Measurements from ENCODE around the gene GNAZ. TPM values are rescaled to one million over a fixed set of nuclear protein-coding genes. Genes with fewer than 3 reads are reported as not detected.

The GNAZ gene
- total and polyA plus RNA-seq, 9 donors = 7.2 to 40.8 (median 15.3) TPM

- no peak for DNase-seq
- Histone ChIP-seq H3K36me3 (no peaks in the 10 kb centered on the region), H3K4me1 (ENCODE audit: insufficient read depth) (peaks cover 9% of the 10 kb centered on the region), H3K4me3 (no peak overlapping the region), H3K27me3 (no peaks in the 10 kb centered on the region), H3K9me3 (no peaks in the 10 kb centered on the region), H3K27ac (no peak overlapping the region)
- TF ChIP-seq POLR2A (IDR thresholded peaks at IDR 0.05) (no peak), CTCF (IDR thresholded peaks at IDR 0.05) (no peak), EP300 (IDR thresholded peaks at IDR 0.05) (no peak)
- intact Hi-C loops (cut with DNase I) = no loop called here
- WGBS, 3 donors = 76 to 87% (median 80%) methylated on average over 13 of the region's 13 CpGs
Observed at GRCh38 chr22:23161574-23161973, 91.3 kb downstream of the GNAZ start.

- no peak for TF ChIP-seq POLR2A (IDR thresholded peaks at IDR 0.05)
- TF ChIP-seq CTCF (IDR thresholded peaks at IDR 0.05) = no peak
- no peak for TF ChIP-seq EP300 (IDR thresholded peaks at IDR 0.05)
- intact Hi-C loops (cut with DNase I) = no loop called here
- Histone ChIP-seq H3K27me3 (no peaks in the 10 kb centered on the region), H3K27ac (peak overlapping the region in 1 of 2 donors; percentile 61), H3K9me3 (no peaks in the 10 kb centered on the region), H3K4me3 (no peak overlapping the region), H3K36me3 (no peaks in the 10 kb centered on the region), H3K4me1 (ENCODE audit: insufficient read depth) (peaks cover 9% of the 10 kb centered on the region)
- 15 to 39% (median 30%) methylated on average over 8 of the region's 8 CpGs for whole genome bisulfite sequencing, 3 donors
- DNase-seq = peak; percentile 70 to 89 (median 78)
Observed at GRCh38 chr22:23163665-23164064, 93.3 kb downstream of the GNAZ start.

DNA sequence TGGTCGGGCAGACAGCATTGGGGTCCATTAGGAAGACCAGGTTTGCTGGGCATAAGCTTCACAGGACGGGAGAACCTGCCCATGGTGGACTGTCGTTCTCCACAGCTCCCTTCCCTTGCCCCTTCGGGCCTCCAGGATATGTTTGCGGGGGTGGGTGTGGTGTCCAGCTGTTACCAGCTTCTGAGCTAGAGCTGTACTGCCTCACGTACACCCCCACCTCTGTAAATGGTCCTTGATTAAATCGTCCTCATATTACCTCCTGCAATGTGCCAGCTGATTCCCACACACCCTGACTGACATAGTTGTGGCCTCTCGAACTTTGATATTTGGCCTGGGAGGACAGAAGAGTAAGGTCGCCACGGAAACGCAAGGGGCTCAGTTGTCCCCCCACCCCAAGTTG lies 93.8 kb downstream of the GNAZ start:
- Histone ChIP-seq H3K4me3 (no peak overlapping the region), H3K4me1 (ENCODE audit: insufficient read depth) (peaks cover 9% of the 10 kb centered on the region), H3K36me3 (no peaks in the 10 kb centered on the region), H3K9me3 (no peaks in the 10 kb centered on the region), H3K27me3 (no peaks in the 10 kb centered on the region), H3K27ac (peak overlapping the region in 1 of 2 donors; percentile 61)
- 20 to 41% (median 34%) methylated on average over 11 of the region's 11 CpGs for WGBS, 3 donors
- intact Hi-C loops (cut with DNase I) = no loop called here
- DNase-seq = peak in 1 of 5 donors; percentile 58
- TF ChIP-seq CTCF (IDR thresholded peaks at IDR 0.05) (no peak), EP300 (IDR thresholded peaks at IDR 0.05) (no peak), POLR2A (IDR thresholded peaks at IDR 0.05) (no peak)

DNA sequence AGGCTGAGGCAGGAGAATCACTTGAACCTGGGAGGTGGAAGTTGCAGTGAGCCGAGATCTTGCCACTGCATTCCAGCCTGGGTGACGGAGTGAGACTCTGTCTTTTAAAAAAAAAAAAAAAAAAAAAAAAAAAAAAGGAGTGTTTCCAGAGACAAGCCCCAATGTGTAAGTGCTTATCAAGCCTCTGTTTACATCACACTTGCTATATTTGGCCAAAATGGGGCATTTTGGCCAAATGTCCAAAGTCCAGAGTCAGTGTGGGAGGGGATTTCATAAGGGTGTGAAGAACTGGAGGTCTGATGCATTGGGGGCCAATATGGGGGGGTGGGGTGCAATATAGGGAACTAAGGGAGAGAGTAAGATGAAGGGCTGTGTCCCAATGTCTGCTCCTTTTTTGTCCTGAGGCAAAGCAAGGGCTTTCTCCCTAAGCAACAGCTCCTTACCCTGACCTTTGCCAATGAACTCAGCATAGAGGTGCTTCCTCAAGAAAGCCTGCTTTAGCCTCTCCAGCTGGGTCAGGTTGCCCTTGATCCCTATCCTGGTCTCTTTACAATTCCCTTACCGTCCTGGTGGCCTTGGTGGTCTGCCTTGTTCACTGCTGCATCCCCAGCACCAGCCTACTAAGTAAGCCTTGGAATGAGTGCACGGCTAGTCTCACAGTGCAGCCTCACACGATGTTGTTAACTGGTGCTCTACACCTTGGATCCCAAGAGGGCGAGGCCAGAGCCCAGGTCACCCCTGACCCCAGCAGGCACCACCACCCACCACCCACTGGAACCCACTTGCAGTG lies 95.9 kb downstream of the GNAZ start:
- no peak for TF ChIP-seq EP300 (IDR thresholded peaks at IDR 0.05)
- no peak for TF ChIP-seq CTCF (IDR thresholded peaks at IDR 0.05)
- TF ChIP-seq POLR2A (IDR thresholded peaks at IDR 0.05) = no peak

More for the DNA sequence above, 95.9 kb downstream of the GNAZ start:
- no peaks in the 10 kb centered on the region for H3K36me3 ChIP-seq
- no peak overlapping the region for H3K27ac ChIP-seq
- H3K4me3 ChIP-seq = no peak overlapping the region
- intact Hi-C loops (cut with DNase I) = no loop called here
- H3K4me1 ChIP-seq (ENCODE audit: insufficient read depth) = peaks cover 9% of the 10 kb centered on the region
- no peaks in the 10 kb centered on the region for H3K9me3 ChIP-seq
- no peaks in the 10 kb centered on the region for H3K27me3 ChIP-seq
- DNase-seq = no peak
- WGBS, 3 donors = 65 to 78% (median 70%) methylated on average over 6 of the region's 6 CpGs

All from ovary (tissue), 9 donors.